ENCODE measurements around the gene CHCHD3.

DNA sequence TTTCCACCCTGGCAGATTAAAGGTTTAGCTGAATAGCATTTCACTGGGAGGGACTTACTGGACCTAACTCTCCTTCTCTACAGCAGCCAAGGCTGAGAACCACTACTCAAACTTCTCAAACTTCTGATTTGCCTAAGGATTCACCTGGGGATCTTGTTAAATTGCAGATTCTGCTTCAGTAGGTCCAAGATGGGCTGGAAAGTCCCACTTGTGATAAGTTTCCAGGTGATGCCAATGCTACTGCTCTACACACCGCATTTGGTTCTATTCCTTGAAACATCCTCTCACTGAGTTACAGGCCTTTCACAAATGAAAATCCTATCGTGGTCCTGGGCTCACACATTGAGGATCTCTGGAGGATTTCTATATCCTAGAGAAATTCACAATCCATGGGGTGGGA is 147.9 kb downstream of the CHCHD3 start:
- no peak for TF ChIP-seq EZH2 (IDR thresholded peaks at IDR 0.05)
- no peak for TF ChIP-seq POLR2AphosphoS5 (IDR thresholded peaks at IDR 0.05; ENCODE audit: borderline replicate concordance, low read depth, low read length)
